GM21528 (cell line): ENCODE data around the gene HDLBP.
"Not testable (repeated sequence)": the region's sequence is repeated elsewhere in the genome, so short reads cannot be mapped to it uniquely, and the experiment has no call there.

Experiments
- ATAC-seq: cut with Tn5 transposase; IDR thresholded peaks from one replicate; pipeline ENCODE4 v1.9.1; 2021; ENCODE audit warnings: mild to moderate bottlenecking, moderate library complexity; ENCODE audit not compliant: unreplicated experiment, low FRiP score

The HDLBP gene

DNA sequence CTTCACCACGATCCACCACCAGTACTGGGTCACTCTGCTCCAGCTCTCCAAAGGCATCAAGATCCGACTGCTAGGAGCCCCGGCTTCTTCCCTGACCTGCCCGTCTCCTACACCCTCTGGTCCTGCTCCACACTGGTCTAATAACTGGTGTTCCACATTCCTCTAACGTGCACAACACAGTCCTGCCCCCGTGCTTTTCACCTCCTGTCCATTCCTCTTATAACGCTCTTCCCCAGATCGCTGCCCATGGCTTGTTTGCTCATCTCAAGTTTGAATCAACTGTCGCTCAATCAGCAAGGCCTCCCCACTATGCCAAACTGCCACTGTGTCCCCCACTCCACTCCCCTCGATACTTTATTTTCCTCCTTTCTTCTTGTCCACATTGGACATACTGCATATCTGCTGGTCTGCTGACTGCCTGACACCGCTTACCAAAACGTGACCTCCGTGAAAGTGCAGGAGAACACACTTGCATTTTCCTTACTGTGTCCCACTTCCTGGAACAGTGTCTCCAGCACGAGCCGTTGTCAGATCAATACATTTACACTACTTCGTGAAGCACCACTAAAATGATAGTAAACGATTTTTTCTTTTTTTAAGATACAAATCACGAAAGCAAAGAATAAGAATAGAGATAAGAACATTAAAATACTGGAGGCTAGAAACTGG, 6.5 kb downstream of the HDLBP start:
- no peak for ATAC-seq

DNA sequence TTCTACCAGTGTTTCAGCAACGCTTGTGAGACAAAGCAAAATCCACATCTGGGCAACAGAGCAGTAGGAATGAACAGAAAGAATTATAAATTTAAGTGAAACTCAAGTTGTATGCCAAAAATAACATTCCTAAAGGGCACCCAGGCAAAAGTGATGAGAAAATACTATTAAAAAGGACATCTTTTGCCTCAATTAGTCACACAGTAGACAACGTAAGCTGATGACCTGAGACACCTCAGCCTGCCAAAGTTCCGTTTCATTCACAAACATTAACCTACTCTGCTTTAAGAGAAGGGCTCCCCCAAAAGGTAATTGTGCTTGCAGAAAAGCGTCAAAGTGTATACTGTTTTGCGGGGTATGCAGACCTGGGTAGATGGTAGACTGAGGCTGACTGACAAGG, 7.2 kb downstream of the HDLBP start:
- ATAC-seq = no peak

DNA sequence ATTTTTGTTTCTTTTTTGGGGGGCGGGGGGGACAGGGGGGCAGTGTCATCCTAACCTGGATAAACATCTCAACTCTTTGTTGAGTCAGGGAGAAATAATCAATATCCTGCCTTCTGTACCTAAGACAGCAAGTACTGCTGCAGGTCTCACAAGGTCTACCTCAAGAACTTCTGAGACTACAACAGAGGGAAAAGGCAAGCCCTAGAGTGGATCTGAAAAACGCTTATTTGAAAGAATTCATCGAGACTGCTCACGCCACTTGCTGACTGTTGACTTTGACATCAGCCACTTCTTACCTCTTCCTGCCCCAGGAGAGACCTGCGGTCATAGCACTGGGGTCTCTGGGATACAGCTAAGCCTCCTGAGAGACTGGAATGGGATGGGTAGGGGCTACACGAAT, 8.4 kb downstream of the HDLBP start:
- no peak for ATAC-seq

DNA sequence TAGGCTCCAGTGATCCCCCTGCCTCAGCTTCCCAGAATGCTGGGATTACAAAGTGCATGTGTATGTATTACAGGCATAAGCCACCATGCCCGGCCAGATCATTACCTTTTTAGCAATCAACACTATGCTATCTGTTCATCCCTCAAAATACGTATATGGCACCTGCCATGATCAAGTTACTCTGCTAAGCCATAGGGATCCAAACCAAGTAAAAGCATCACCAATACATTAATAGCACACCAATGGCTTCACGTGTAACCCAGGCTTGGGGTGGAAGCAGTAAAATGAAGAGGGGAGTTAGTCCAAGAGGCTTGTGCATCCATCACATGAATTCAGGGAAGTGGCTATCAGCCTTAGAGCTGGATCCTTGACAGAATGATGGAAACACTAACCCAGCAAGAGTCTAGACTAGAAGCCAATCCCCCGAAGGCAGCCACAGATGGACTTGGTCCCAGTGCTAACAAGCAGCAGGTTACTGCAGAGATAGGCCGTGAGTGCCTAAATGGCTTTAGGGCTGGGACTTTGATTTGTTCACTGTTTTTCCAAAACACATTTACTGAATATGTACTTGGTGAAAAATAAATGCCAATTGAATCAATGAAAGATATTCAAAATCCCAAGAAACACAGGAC, 11.3 kb downstream of the HDLBP start:
- ATAC-seq = no peak

DNA sequence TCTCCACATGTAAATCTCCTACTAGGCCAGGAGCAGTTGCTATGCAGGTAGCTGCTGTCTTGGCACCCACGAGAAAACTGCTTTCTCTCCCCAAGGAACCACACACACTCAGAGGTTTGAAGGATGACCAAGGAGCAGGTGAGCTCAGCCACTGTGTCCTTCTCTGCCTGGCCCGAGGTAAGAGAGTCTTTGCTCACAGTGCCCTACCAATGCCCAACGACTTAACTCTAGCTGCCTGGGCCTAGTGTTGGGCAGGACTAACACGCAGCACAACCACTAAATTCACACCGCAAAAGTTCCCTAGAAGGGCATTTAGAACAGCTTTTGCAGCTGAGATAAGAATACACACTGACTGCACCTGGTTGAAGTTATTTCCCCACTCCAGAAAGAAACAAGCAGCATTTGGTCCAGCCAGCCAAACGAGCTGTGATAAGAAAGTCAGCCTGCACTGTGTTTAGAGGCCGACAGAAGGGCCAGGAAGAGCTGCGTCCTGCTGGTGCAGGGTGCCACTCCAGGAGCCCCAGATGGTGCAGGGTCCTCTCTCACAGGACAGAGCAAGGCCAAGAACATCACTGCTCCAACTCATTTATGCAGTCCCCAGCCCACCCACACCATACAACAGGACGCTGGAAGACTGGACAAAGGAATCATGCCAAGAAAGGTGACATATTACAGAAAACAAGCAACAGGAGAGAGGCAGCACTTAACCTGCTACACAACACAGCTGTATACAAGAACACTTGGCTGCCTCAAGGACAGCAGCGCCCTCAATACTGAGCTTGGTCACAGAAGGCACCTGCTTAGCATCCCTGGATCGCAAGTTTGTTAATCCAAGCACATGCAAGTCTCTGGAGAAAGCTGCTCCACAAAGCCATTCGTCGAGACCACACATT, 12.5 kb downstream of the HDLBP start:
- ATAC-seq = no peak

DNA sequence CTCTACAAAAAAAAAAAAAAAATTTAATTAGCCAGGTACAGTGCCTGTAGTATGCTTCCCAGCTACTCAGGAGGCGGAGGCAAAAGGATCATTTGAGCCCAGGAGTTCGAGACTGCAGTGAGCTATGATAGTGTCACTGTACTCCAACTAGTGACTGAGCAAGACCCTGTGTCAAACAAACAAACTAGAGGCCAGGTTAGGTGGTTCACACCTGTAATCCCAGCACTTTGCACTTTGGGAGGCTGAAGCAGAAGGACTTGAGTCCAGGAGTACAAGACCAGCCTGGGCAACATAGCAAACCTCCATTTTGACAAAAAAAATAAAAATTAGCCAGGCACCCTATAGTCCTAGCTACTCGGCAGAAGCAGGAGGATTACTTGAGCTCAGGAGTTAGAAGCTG, 13.4 kb downstream of the HDLBP start:
- ATAC-seq = no peak

DNA sequence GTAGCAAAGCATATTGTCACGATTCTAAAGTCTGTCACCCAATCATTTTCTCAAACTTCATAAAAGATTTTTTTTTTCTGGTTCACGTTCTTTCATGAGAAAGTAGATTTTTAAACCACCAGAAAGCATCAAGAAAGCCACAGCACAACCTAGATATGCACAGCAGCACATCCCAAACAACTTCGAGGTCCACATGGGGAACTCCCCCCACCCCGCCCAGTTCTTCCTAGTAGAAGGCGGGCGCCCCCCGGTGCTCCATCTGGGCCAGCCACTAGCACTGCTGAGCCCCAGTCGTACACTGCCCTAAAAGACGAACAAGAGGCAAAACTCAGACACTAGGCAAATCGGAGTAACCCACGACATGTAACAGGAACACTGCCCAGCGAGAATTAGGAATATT, 15.5 kb downstream of the HDLBP start:
- no peak for ATAC-seq

DNA sequence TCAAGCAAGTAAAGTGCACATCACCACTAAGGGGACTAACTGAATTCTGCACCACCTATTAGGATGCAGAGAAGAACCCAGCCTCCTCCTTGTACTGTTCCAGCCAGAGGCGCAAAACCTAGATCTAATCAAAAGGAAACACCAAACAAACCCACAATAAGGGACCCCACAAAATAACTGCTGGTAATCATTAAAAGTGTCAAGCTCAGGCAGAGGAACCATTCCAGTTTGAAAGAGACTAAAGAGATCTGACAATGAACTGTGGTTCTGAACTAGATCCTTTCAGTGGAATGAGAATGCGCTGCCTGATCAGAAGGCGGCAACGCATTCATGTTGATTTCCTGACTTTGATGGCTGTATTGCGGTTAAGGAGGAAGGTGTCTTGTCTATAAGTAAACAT, 16.8 kb downstream of the HDLBP start:
- no peak for ATAC-seq

DNA sequence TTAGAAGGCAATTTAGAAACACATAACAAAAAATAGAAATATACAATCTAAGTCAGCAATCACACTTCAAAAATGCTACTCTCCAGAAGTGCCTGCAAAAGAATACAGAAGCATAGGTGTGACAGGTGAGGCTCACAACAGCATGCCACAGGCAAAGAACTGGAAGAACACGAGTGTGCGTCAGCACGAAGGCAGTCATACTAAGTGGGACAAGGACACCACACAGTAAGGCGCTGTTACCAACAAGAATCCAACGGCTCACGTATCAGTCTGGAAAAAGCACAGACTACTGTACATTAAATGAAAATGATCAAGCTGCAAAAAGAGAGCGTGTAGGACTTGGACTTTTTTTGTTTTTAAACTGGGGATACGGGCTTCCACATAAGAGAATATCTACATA, 18.7 kb downstream of the HDLBP start:
- ATAC-seq = no peak

DNA sequence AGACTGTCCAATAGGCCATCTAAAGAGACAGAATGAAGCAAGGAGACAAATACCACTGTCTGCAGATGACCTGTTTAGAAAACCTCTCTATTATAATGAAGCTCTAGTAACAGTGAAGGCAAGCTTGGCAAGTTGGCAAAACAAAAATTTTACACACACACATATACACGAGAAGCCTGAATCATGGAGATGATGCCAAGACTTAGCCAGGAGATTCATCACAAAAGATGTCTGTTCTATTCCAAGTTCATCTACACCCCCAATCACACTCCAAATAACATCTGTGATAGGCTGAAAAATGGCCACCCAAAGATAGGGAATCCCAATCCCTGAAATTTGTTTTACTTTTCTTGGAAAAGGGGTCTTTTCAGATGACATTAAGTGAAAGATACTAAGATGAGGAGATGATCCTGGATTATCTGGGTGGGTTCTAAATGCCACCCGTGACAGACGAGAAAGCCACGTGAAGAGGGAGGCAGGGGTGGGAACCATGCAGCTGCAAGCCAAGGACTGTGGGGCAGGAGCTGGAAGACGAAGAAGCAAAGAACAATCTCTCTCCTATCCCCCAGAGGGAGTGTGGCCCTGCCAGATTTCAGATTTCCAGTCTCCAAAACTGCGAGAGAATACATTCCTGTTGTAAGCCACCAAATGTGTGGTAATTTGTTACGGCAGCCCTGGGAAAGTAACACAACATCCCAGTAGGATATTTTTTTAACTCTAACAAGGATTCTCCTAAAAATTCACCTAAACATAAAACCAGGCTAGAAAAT, 20.0 kb downstream of the HDLBP start:
- ATAC-seq = no peak

DNA sequence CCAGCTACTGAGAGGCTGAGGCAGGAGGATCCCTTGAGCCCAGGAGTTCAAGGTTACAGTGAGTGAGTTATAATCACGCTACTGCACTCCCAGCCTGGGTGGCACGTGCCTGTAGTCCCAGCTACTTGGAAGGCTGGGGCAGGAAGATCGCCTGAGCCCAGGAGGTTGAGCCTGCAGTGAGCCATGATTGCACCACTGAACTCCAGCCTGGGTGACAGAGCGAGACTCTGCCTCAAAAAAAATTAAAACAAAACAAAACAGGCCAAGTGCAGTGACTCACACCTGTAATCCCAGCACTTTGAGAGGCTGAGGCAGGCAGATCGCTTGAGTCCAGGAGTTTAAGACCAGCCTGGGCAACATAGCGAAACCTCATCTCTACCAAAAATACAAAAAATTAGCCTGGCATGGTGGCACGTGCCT, 22.1 kb downstream of the HDLBP start:
- ATAC-seq = not testable (repeated sequence)

DNA sequence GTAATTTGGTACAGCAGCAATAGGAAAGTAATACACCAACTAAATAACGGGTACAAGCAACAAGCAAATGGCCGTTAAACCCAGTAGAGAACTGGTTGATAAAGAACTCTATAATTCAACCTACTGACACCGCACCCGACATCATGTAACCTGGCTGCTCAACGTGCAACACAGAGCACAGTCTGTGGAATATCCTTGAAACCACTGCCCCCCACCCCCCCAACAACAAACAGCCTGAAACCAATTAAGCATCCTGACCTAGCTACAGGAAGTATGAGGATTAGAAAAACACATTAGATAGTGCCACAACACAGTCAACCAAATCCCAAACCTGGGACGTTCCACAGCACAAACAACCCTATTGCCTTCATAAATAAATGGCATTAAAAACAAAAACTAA, 23.5 kb downstream of the HDLBP start:
- no peak for ATAC-seq

DNA sequence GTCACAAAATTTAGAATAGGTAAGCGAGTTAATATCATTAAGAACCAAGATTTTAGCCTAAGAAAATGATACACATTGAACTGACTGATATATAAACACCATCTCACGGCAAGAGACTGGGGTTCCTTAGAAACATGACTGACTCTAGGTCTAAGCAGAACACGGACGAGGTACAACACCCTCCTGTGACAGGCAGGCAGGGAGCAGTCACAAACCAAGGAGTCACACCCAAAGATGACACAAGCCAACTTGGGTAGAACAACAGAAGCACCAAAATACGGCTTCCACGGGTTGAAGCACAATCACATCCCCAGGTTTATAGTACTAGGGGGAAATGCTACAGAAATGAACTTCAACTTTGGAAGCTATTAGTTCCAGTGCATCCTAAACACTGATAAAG, 24.3 kb downstream of the HDLBP start:
- ATAC-seq = no peak

DNA sequence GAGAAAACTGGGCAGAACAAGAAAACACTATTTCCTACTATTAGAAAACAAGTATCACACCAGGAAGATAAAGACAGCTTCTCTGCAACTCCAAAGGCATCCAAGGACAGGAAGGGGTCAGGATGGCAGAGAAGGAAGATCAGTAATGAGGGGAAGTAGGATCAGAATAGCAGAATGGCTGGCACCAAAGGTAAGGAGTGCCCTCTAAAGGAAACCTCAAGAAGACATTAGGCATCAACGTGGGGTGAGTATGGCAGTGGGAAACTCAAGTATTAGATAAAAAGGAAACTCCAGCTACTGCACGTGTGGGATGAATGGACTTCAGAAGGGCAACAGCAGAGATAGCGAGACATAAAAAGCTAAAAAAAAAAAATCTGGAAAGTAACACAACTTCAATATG, 25.9 kb downstream of the HDLBP start:
- ATAC-seq = no peak

DNA sequence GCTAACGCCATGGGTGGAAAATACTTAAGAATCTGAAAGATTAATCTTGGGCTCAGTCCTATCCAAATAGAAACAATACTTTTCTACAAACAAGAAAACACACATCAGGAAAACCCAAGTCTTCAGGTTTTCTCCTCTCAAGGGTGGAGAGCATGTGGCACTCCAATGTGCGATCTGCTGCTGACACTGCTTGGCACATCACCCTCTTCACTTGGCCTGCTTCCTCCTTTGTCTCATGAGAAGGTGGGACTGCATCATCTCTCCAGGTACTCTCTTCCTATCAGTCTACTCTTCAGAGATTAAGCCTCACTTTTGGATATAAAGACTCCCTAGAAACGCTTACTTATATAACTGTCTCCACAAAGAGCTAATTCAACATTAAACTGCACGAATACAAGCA, 26.4 kb downstream of the HDLBP start:
- ATAC-seq = no peak

DNA sequence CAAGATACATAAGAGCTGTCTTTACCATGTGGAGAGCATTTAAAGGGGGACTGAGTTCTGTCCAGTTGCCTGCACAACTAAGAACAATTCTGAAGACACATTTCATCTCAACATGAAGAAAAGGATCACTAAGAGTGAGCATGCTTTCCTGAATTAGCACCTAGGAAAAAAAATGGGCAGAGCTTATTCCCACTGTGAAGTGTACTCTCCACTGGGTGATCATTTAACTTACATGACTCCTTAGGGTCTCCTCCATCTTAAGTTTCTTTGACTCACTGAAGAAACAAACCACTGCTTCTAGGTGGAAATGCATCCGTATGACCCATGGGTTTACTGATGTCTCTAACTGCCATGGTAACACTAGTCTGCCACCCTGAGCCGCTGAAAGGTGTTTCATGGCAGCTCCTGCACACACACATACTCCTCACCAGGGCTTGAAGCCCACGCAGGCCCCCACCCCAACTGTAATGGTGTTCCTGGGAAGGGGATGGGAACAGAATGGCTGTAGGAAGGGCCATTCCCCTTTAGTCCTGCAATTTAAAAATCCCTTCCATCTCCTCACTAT, 27.1 kb downstream of the HDLBP start:
- no peak for ATAC-seq

DNA sequence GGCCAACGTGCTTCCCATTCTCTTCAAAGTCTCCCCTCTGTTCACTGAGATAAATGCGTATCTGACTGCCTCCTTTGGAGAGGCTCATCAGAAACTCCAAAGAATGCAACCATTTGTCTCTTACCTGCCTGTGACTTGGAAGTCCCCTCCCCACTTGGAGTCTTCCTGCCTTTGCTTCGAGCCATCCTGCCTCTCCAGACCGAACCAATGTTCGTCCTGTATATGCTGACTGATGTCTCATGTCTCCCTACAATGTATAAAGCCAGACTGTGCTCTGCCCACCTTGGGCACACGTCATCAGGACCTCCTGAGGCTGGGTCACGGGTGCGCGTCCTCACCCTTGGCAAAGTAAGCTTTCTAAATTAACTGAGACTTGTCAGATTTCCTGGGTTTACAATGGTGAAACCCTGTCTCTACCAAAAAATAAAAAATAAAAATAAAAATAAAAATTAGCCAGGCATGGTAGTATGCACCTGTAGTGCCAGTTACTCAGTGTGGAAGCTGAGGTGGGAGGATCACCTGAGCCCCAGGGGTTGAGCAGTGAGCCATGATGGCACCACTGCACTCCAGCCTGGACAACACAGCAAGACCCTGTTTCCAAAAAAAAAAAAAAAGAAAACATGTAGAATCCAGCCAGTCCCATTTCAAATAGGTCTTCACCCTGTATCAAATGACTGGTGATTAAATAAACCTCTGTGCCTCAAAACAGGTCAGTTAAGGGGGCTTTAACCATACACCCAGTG, 29.0 kb downstream of the HDLBP start:
- no peak for ATAC-seq

DNA sequence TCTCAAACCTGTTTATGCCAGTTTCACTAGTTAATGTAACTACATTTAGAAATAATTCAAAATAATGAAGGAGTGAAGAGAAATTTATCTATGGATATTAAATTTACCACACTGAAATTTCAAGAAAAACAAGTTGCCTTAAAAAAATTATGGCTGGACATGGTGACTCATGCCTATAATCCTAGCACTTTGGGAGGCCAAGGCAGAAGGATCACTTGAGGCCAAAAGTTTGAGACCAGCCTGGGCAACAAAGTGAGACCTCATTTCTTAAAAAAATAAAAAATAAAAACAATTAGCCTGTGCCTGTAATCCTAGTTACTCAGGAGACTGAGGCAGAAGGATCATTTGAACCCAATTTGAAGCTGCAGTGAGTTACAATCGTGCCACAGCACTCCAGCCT, 29.9 kb downstream of the HDLBP start:
- ATAC-seq = no peak

DNA sequence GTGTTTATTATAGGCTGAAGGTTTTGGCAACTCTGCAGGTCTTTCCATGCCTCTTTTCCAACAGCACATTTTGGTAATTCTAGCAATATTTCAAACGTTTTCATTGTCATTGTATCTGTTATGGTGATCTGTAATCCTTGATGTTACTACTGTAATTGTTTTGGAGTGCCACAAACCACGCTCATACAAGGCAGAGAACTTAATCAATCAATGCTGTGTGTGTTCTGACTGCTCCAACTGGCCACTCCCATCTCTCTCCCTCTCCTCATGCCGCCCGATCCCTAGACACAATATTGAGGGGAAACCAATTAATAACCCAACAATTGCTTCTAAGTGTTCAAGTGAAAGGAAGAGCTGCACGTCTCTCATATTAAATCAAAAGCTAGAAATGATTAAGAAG, 32.9 kb downstream of the HDLBP start:
- ATAC-seq = no peak

DNA sequence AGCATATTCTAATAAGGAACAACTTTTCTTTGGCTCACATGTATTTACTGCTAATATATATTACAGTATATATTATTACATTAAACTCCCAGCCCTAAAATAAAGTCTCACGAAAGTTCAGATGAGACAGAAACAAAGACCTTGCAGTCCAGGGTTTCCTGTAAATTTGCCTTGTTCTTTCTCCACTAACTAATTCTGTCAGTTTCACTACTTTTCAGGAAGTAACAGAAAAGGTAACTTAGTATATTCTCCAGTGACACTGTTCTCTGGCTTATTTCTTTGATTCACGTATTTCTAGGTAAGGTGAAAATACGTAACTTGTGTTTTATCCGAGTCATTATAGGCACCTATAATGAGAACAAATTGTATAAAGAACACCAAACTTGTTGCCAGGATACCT, 35.2 kb downstream of the HDLBP start:
- no peak for ATAC-seq
